WTC11 (cell line): Measurements from ENCODE around the gene L3MBTL1.

Source experiments
- CTCF ChIP-seq: fragments of 200-600 bp; IDR thresholded peaks from 2 replicates; pipeline ENCODE4 v1.8.0; 2022; ENCODE audit warnings: antibody characterized with exemption
- KAT7 ChIP-seq: sonication (generic); formaldehyde crosslinking; IDR thresholded peaks from 2 replicates; pipeline ENCODE4 v1.8.1; 2023; ENCODE audit warnings: missing genetic modification reagents, mild to moderate bottlenecking, borderline replicate concordance
- MAX ChIP-seq: sonication (generic); formaldehyde crosslinking; IDR thresholded peaks from 2 replicates; pipeline ENCODE4 v1.8.0; 2022; ENCODE audit warnings: mild to moderate bottlenecking, missing genetic modification reagents
- ZNF263 ChIP-seq: sonication (generic); formaldehyde crosslinking; IDR thresholded peaks from 2 replicates; pipeline ENCODE4 v1.8.1; 2022; ENCODE audit warnings: low read depth, mild to moderate bottlenecking, moderate library complexity, missing genetic modification reagents
- ZSCAN18 ChIP-seq: fragments of 250-450 bp; sonication (Bioruptor Pico); IDR thresholded peaks from 2 replicates; pipeline ENCODE4 v2.1.2; 2022; ENCODE audit warnings: mild to moderate bottlenecking, moderate library complexity

- TF ChIP-seq CTCF (no peak), ZNF263 (no peak), KAT7 (CRISPR knock-in tag) (no peak), MAX (no peak), ZSCAN18 (CRISPR knock-in tag) (no peak)
These were observed 34.7 kb upstream of the L3MBTL1 start for GRCh38 chr20:43472671-43473380.
